RWPE2 (cell line): ENCODE measurements around the gene SAP25.

ENCODE experiments used
- ATAC-seq: fragments of 200-7000 bp; cut with Tn5 transposase; 3 replicates; pipeline ENCODE4 v1.9.1; 2021; ENCODE audit warnings: low read depth
- DNase-seq: peaks from one replicate; pipeline ENCODE4 v3.0.0-alpha.2; 2020; ENCODE audit warnings: low spot score
- H3K27ac ChIP-seq: fragments of 450-650 bp; 2 replicates; pipeline ENCODE4 v1.5.1; 2017; ENCODE audit warnings: mild to moderate bottlenecking; ENCODE audit not compliant: poor library complexity, severe bottlenecking
- H3K27me3 ChIP-seq: fragments of 250-450 bp; sonication (Bioruptor Pico); 2 replicates; pipeline ENCODE4 v1.5.1; 2021; ENCODE audit warnings: mild to moderate bottlenecking, moderate library complexity; ENCODE audit not compliant: insufficient read depth, poor library complexity, severe bottlenecking
- H3K36me3 ChIP-seq: fragments of 250-450 bp; sonication (Bioruptor Pico); 2 replicates; pipeline ENCODE4 v1.5.1; 2020; ENCODE audit warnings: low read depth, mild to moderate bottlenecking, moderate library complexity
- H3K4me1 ChIP-seq: fragments of 250-450 bp; sonication (Bioruptor Pico); 2 replicates; pipeline ENCODE4 v1.5.1; 2021; ENCODE audit warnings: mild to moderate bottlenecking, moderate library complexity; ENCODE audit not compliant: insufficient read depth, poor library complexity, severe bottlenecking
- H3K4me3 ChIP-seq: fragments of 250-450 bp; sonication (Bioruptor Pico); 2 replicates; pipeline ENCODE4 v1.5.1; 2021; ENCODE audit warnings: mild to moderate bottlenecking, moderate library complexity; ENCODE audit not compliant: severe bottlenecking
- H3K9me3 ChIP-seq: fragments of 250-450 bp; sonication (Bioruptor Pico); 2 replicates; pipeline ENCODE4 v1.5.1; 2021; ENCODE audit warnings: mild to moderate bottlenecking, moderate library complexity; ENCODE audit not compliant: severe bottlenecking
- TF ChIP-seq, protein P1 (sequence below): fragments of 450-650 bp; IDR thresholded peaks from one replicate; pipeline ENCODE4 v1.5.1; 2017; ENCODE audit warnings: mild to moderate bottlenecking, moderate library complexity; ENCODE audit not compliant: poor library complexity, severe bottlenecking

SAP25 gene

DNA sequence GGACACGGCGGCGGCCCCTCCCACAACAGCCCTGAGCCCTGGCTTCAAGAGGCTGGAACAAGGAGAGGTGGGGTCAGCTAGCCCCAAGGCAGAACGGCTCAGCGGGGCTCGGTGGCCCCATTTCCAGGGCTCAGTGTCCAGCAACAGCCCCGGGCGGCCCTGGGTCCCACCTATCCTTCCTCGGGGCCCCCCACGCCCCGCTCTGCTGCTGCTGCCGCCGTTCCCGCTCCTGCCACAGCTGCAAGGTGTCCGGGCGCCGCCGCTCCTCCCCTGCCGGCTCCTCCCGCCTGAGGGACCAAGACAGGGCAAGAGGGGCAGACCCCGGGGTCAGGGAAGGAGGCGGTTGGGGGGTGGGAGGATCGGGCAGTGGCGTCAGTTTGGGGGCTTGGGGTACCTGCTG lies 3.4 kb upstream of the SAP25 start:
- Histone ChIP-seq H3K27me3 (no peaks in the 10 kb centered on the region), H3K27ac (no peak overlapping the region), H3K4me3 (no peak overlapping the region), H3K36me3 (peaks cover 76% of the 10 kb centered on the region), H3K9me3 (no peaks in the 10 kb centered on the region), H3K4me1 (no peaks in the 10 kb centered on the region)
- ATAC-seq (no peak), DNase-seq (no peak)
- TF ChIP-seq, protein P1, sequence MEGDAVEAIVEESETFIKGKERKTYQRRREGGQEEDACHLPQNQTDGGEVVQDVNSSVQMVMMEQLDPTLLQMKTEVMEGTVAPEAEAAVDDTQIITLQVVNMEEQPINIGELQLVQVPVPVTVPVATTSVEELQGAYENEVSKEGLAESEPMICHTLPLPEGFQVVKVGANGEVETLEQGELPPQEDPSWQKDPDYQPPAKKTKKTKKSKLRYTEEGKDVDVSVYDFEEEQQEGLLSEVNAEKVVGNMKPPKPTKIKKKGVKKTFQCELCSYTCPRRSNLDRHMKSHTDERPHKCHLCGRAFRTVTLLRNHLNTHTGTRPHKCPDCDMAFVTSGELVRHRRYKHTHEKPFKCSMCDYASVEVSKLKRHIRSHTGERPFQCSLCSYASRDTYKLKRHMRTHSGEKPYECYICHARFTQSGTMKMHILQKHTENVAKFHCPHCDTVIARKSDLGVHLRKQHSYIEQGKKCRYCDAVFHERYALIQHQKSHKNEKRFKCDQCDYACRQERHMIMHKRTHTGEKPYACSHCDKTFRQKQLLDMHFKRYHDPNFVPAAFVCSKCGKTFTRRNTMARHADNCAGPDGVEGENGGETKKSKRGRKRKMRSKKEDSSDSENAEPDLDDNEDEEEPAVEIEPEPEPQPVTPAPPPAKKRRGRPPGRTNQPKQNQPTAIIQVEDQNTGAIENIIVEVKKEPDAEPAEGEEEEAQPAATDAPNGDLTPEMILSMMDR, result no peak

DNA sequence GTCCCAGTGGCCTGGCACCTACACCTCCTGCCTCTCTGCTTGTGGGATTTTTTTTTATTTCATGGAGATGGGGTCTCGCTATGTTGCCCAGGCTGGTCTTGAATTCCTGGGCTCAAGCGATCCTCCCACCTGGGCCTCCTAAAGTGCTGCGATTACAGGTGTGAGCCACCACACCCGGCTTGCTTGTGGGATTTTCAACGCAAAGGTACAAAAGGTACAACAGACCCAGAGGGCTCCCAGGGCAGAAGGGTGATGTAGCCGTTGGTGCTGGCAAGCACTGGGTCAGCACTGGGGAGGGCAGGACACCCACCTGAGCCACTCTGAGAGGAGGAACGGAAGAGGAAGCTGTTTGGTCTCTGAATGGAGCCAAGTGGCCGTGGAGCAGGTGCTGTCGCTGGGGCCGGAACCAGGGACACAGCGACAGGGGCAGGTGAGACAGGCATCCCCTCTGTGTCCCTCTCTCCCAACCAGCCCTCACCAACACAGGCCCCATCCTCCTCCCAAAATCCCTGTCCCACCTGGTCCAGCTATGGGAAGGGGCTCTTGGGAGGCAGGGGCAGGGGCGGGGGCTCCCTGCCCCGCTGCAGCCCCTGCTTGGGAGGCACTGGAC lies 2.8 kb upstream of the SAP25 start:
- Histone ChIP-seq H3K27me3 (no peaks in the 10 kb centered on the region), H3K36me3 (peaks cover 70% of the 10 kb centered on the region), H3K9me3 (no peaks in the 10 kb centered on the region), H3K27ac (no peak overlapping the region), H3K4me1 (no peaks in the 10 kb centered on the region), H3K4me3 (no peak overlapping the region)
- TF ChIP-seq, protein P1, result no peak
- DNase-seq (no peak), ATAC-seq (no peak)

DNA sequence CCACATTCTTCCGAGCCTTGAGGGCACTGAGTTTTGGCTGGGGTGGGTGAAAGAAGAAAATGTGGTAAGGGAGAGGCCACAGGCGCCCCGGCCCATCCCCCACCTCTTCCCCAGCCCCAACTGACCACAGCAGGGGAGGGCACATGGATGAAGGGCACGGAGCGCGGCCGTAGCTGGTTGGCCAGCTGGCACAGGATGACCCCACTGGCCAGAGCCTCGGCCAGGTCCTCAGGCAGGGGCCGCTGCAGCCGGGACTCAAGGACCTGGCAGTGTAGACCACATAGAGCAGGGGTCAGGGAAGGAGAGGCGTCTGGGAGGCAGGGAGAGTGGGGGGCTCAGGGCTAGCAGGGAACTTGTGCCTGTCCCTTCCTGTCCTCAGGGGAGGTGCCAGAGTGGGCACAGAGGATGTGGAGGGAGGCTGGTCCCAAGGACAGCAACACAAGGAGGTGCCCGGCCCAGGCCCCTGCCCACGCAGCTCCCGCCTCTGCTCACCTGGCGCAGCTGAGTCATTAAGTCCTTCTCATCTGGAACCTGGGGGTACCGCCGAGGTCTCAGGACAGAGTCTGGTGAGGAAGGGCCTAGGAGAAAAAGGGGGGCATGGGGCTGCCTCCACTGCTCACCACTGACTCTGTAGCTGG lies 2.2 kb upstream of the SAP25 start:
- Histone ChIP-seq H3K4me3 (no peak overlapping the region), H3K27me3 (no peaks in the 10 kb centered on the region), H3K4me1 (no peaks in the 10 kb centered on the region), H3K27ac (no peak overlapping the region), H3K9me3 (no peaks in the 10 kb centered on the region), H3K36me3 (peaks cover 64% of the 10 kb centered on the region)
- no peak for ATAC-seq
- no peak for DNase-seq
- TF ChIP-seq, protein P1, result no peak

DNA sequence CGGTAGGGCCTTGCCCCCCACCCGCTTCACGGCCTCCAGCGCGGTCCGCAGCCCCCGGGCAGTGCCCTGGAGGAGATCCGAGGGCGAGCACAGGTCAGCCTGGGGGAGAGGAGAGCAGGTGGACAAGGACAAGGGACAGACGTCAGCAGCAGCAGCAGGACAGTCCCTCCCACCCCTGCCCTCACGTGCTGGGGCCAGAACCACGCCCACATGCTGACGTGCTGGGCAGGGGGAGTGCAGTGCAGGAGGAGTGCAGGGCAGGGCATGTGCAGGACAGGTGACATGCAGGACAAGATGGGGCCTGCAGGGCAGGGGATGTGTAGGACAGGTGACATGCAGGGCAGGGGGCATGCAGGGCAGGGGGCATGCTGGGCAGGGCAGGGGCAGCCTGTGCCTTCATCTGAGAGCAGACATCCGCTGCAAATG lies 1.5 kb upstream of the SAP25 start:
- Histone ChIP-seq H3K36me3 (peaks cover 57% of the 10 kb centered on the region), H3K4me3 (no peak overlapping the region), H3K4me1 (peaks cover 4% of the 10 kb centered on the region), H3K9me3 (no peaks in the 10 kb centered on the region), H3K27me3 (peaks cover 3% of the 10 kb centered on the region), H3K27ac (no peak overlapping the region)
- TF ChIP-seq, protein P1, result no peak
- DNase-seq (no peak), ATAC-seq (no peak)
